ENCODE results near the gene HELZ.

HELZ gene

DNA sequence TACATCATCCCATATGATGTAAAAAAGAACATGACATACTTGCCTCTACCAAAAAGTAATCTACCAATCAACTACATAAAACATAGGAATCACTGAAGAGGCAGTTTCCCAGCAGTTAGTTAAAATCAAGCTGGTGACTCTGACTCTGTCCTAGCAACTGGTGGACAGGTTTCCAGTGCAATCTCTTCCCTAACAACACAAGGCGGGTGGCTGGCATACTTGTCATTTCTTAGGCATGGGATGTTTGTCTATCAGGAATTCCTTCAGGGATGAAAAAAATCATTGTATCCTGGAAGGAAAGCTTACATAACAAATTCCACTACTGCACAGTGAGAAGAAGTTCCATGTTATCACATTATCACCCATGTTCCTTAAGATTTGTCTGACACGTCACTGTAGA lies 50.9 kb downstream of the HELZ start:
- DNase-seq (ENCODE audit: low spot score), result no peak

- no peak for DNase-seq (ENCODE audit: low spot score)
Measured at GRCh38 chr17:67187927-67188326, 57.1 kb downstream of the HELZ start.

DNA sequence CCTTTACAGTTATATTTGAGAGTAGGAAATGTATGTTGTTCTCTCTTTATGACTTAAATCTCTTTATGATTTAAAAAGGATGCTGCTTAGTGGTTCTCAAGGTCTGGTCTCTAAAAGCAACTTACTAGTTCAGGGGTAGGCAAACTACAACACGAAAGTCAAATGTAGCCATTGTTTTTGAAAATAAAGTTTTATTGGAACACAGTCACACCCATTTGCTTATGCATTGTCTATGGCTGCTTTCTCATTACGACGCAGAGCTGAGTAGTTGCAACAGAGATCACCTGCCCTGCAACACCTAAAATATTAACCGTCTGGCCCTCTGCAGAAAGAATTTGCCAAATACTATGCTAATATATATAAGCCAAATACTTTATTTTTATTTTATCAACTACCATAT lies 58.2 kb downstream of the HELZ start:
- DNase-seq (ENCODE audit: low spot score), result no peak

GRCh38 chr17:67183531-67183930 lies 61.5 kb downstream of the HELZ start:
- DNase-seq (ENCODE audit: low spot score), result no peak

- DNase-seq (ENCODE audit: low spot score), result no peak
Measured at GRCh38 chr17:67181825-67182224, 63.2 kb downstream of the HELZ start.

DNA sequence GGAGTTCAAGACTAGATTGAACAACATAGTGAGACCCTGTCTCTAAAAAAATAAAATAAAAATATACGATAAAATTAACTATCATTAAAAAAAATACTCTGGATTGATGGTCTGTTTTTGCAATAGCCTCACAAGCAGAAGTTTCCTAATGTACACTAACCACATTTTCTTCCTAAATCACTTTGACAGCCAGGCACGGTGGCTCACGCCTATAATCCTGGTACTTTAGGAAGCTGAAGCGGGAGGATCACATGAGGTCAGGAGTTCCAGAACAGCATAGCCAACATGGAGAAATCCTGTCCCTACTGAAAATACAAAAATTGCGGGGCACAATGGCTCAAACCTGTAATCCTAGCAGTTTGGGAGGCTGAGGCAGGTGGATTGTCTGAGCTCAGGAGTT lies 64.7 kb downstream of the HELZ start:
- no peak for DNase-seq (ENCODE audit: low spot score)

DNA sequence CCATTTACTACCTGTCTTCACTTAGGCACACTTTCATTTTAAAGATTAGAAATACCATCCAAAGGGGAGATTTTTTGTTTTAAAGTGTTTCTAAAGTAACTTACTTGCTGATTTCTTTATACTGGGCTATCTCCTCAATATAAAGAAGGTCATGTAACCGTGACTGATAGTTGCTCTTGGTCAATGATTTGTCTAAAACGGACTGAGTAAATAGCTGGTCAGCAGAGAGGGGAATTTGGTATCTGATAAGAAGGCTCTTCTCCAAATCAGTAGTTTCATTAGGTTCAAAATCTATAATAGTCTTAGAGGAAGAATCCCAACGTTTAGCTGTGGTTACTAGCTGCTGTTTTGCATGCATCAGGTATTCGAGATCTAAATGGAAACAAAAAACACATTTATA lies 66.4 kb downstream of the HELZ start:
- DNase-seq (ENCODE audit: low spot score), result no peak

- no peak for DNase-seq (ENCODE audit: low spot score)
Measured at GRCh38 chr17:67177732-67178131, 67.3 kb downstream of the HELZ start.

DNA sequence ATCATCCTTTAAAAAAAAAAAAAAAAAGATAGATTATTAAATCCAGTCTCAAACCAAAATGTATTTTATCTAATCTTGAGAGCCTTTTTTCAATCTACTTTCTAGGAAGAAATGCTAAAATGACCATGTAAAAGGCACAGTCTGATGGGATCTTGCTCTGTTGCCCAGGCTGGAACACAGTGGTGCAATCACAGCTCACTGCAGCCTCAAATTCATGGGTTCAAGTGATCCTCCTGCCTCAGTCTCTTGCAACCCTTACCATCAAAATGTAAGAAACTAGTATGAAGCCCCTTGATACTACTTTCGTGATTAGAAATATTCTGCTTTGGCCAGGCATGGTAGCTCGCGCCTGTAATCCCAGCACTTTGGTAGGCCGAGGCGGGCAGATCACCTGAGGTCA lies 70.8 kb downstream of the HELZ start:
- no peak for DNase-seq (ENCODE audit: low spot score)

- DNase-seq (ENCODE audit: low spot score), result no peak
Measured at GRCh38 chr17:67171560-67171959, 73.4 kb downstream of the HELZ start.

GRCh38 chr17:67168496-67168895 lies 76.5 kb downstream of the HELZ start:
- no peak for DNase-seq (ENCODE audit: low spot score)

DNA sequence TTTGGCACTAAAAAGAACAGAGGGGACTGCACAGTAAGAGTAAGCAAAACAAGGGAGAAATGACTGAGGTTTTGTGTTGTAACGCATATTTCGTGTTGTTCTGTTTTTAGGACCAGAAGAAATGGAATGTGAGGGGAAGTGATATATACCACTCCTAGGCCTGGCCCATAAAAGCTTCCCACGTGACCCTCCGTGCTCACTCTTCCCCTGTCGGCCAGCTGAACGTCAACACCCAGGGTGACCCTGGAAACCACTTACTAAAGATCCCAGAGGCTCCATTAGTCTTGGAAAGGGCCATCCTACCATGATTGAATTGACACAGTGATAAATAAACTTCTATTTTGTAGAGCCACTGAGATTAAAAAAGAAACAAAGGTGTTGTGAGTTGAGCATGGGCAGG lies 79.8 kb downstream of the HELZ start:
- no peak for DNase-seq (ENCODE audit: low spot score)

GRCh38 chr17:67164302-67164701 lies 80.7 kb downstream of the HELZ start:
- DNase-seq (ENCODE audit: low spot score), result no peak

GRCh38 chr17:67162771-67163170 lies 82.2 kb downstream of the HELZ start:
- no peak for DNase-seq (ENCODE audit: low spot score)

- DNase-seq (ENCODE audit: low spot score), result no peak
Measured at GRCh38 chr17:67161573-67161972, 83.4 kb downstream of the HELZ start.

DNA sequence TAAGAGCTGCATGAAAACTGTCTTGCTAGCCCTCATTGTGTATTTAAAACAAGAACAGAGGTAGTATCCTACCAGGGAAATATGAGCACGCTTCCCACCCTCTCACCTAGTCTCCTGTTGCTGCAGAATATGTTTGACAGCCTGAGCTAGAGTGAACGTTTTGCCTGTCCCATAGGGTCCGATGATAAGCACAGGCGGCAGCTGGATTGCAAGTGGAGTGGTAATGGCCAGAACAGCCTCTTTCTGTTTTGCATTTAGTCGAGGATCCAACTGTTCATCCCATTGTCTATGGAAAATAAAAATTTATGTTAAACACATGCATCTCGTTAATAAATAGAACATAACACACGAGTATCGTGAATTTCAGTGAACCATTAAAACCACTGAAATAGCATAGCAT lies 84.2 kb downstream of the HELZ start:
- no peak for DNase-seq (ENCODE audit: low spot score)

DNA sequence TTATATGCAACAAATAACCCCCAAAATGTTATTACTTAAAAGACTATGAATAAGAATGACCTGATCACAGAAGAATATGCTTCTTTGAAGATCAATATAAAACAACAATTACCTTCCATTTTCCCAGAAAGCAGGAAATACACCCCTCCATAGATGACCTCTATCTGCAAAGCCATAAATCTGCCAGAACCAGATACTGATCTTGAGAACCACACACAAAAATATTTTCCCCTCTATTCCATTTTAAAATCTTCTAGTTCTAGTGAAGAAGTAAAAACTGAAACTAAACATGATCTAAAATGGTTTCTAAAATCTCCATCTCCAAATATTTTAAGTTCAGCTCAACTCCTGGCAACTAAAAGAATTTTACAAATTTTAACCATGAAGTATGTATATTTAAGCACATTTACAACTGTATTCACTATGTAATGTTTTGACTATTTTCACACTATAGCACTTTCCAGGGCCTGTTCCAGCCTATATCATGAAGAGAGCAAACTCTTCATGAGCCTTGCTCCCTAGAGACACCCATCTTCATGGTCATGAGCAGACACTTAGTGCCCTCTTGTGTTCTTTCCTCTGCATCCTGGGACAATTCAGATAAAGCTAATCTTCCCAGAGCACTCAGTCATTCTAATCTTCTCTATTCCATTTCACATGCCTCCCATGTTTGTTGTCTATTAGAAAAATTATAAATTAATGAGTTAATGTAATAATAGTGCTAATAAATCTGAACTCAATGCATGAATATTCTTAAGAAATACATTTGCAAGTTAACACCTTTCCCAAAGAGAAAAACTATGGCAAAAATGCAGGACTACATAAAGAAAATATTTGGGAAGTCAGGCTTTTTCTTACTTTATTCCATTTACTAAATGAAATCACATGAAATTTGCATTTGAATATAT lies 87.0 kb downstream of the HELZ start:
- DNase-seq (ENCODE audit: low spot score), result no peak

- DNase-seq (ENCODE audit: low spot score), result no peak
Measured at GRCh38 chr17:67156269-67157199, 88.5 kb downstream of the HELZ start.

- no peak for DNase-seq (ENCODE audit: low spot score)
Measured at GRCh38 chr17:67152824-67153223, 92.2 kb downstream of the HELZ start.

GRCh38 chr17:67151717-67152116 lies 93.3 kb downstream of the HELZ start:
- DNase-seq (ENCODE audit: low spot score), result no peak

DNA sequence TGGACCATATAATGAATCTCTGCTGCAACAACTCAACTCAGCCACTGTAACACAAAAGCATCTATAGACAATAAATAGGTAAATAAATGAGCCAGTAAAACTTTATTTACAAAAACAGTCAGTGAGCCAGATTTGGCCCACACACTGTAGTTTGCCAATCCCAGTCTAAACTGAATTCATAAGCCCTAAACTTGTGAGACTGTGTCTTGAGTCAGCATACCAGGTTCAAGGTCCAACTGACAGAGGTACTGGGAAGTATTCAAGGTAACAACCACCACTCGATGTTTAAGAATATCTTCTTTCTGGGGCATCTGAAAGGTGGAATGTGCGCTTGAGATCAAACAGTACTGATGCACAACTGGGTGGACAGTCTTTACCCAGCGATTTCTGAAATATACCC lies 94.2 kb downstream of the HELZ start:
- DNase-seq (ENCODE audit: low spot score), result no peak

GRCh38 chr17:67148352-67148751 lies 96.6 kb downstream of the HELZ start:
- no peak for DNase-seq (ENCODE audit: low spot score)

DNA sequence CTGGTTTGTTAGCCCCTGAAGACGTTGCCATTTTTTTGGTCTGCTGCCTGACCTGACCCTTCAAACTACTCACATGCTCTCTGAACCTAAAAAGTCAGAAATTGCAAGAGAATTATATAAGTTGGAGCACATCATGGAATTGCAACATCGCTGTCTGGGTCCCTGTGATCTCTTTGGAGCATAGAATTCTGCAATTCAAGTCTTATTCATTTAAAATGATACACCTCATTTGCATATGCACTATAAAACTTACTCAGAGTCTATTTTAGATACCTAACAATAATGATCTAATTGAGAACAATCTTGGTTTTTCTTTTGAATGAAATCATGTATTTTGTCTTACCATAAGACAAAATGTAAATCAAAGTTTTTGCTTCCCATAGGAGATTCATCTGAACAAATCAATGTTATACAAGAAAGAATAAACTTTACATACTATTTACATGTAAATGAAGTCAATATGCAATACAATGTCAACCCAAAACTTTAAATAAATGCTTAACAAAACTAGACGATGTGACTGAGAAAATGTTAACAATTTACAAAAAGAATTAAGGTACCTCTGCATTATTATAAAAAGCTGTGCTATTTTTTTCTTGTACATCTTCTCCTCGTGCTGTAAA lies 99.7 kb downstream of the HELZ start:
- no peak for DNase-seq (ENCODE audit: low spot score)
